SK-N-SH (cell line): ENCODE results near the gene OR10V1. TPM values are rescaled to one million over a fixed set of nuclear protein-coding genes. Genes with fewer than 3 reads are reported as not detected.

Experiments
- CTCF ChIA-PET: fragments of 300-600, 350-600 bp; formaldehyde crosslinking; extraction: SDS; loops from one replicate; lab custom pipeline; 2021; lab: Yijun Ruan, JAX
- POLR2A ChIA-PET: fragments of 350-600 bp; sonication (Branson Sonifier 250); formaldehyde crosslinking; extraction: SDS; loops from one replicate; lab custom pipeline; 2020; ENCODE audit warnings: antibody characterized with exemption, inconsistent platforms; lab: Yijun Ruan, JAX
- DNase-seq: peaks from one replicate; pipeline ENCODE4 v3.0.0; 2012
- H2AFZ ChIP-seq: fragments of 200-600 bp; sonication (generic); 2 replicates; pipeline ENCODE4 v1.8.1; 2016; ENCODE audit warnings: antibody characterized with exemption, mild to moderate bottlenecking, low read depth
- H3F3A ChIP-seq: fragments of 200-600 bp; sonication (generic); replicated peaks from 2 replicates; pipeline ENCODE3; 2016; ENCODE audit warnings: antibody characterized with exemption, mild to moderate bottlenecking; ENCODE audit not compliant: insufficient read depth
- H3K27ac ChIP-seq, 2 experiments: fragments of 200-500 bp in 1 of 2; fragments of 200-600 bp in 1 of 2; sonication (Bioruptor generic) in 1 of 2; sonication (generic), shearing (Covaris generic) in 1 of 2; 2 replicates each; pipeline versions ENCODE4 v1.5.1 to v1.6.1; 2014 to 2016; ENCODE audit warnings: low read depth in 2 of 2, inconsistent platforms in 1 of 2, low read length in 1 of 2, mild to moderate bottlenecking in 1 of 2, mixed read lengths in 1 of 2
- H3K27me3 ChIP-seq: fragments of 200-600 bp; sonication (generic), shearing (Covaris generic); 2 replicates; pipeline ENCODE4 v1.6.1; 2016; ENCODE audit warnings: mixed run types; ENCODE audit not compliant: insufficient read depth
- H3K36me3 ChIP-seq, 2 experiments: fragments of 200-500 bp in 1 of 2; fragments of 200-600 bp in 1 of 2; sonication (Bioruptor generic) in 1 of 2; sonication (generic) in 1 of 2; replicated peaks in 1 of 2; 2 replicates each; pipeline versions ENCODE3 to v1.5.1; 2014 to 2016; ENCODE audit warnings: low read length in 1 of 2, mild to moderate bottlenecking in 1 of 2; ENCODE audit not compliant: insufficient read depth in 2 of 2, control insufficient read depth in 1 of 2
- H3K4me1 ChIP-seq, 2 experiments: fragments of 200-500 bp in 1 of 2; fragments of 200-600 bp in 1 of 2; sonication (Bioruptor generic) in 1 of 2; sonication (generic), shearing (Covaris generic) in 1 of 2; 2 replicates each; pipeline versions ENCODE4 v1.5.1 to v1.6.1; 2014 to 2016; ENCODE audit warnings: low read depth in 1 of 2, low read length in 1 of 2, mixed run types in 1 of 2; ENCODE audit not compliant: insufficient read depth in 2 of 2, control insufficient read depth in 1 of 2
- H3K4me2 ChIP-seq: fragments of 200-600 bp; sonication (generic), shearing (Covaris generic); 2 replicates; pipeline ENCODE4 v1.6.1; 2017; ENCODE audit warnings: mixed run types
- H3K4me3 ChIP-seq, 2 experiments: fragments of 200-500 bp in 1 of 2; fragments of 200-600 bp in 1 of 2; sonication (Bioruptor generic) in 1 of 2; sonication (generic), shearing (Covaris generic) in 1 of 2; 2 replicates each; pipeline versions ENCODE4 v1.5.1 to v1.8.1; 2014 to 2016; ENCODE audit warnings: low read depth in 2 of 2, inconsistent platforms in 1 of 2, low read length in 1 of 2, mild to moderate bottlenecking in 1 of 2, mixed read lengths in 1 of 2, moderate library complexity in 1 of 2
- H3K79me2 ChIP-seq: fragments of 200-600 bp; sonication (generic); 2 replicates; pipeline ENCODE4 v1.8.1; 2017; ENCODE audit warnings: mild to moderate bottlenecking; ENCODE audit not compliant: insufficient read depth
- H3K9ac ChIP-seq: fragments of 200-600 bp; sonication (generic); 2 replicates; pipeline ENCODE4 v1.6.1; 2017; ENCODE audit warnings: mixed run types
- H3K9me2 ChIP-seq: fragments of 200-600 bp; sonication (generic); 2 replicates; pipeline ENCODE4 v1.6.1; 2017; ENCODE audit warnings: mixed run types
- H3K9me3 ChIP-seq: fragments of 200-600 bp; sonication (generic); 2 replicates; pipeline ENCODE4 v1.6.1; 2017; ENCODE audit warnings: mixed run types, mild to moderate bottlenecking, moderate library complexity
- H4K20me1 ChIP-seq: fragments of 200-600 bp; sonication (generic); 2 replicates; pipeline ENCODE4 v1.6.1; 2017; ENCODE audit warnings: mild to moderate bottlenecking, mixed run types; ENCODE audit not compliant: insufficient read depth
- ELF1 ChIP-seq: IDR thresholded peaks from 2 replicates; pipeline ENCODE4 v1.4.0; 2012
- EP300 ChIP-seq, 2 experiments: IDR thresholded peaks; 2 replicates each; pipeline versions ENCODE4 v1.4.0 to v1.6.1; 2012; ENCODE audit warnings: borderline replicate concordance in 1 of 2, low read depth in 1 of 2, low read length in 1 of 2
- FOSL2 ChIP-seq: IDR thresholded peaks from 2 replicates; pipeline ENCODE4 v1.4.0; 2012; ENCODE audit warnings: low read depth, mild to moderate bottlenecking, moderate library complexity, borderline replicate concordance
- FOXJ3 ChIP-seq: sonication (generic); formaldehyde crosslinking; IDR thresholded peaks from 2 replicates; pipeline ENCODE4 v1.5.1; 2020; ENCODE audit warnings: mild to moderate bottlenecking, missing genetic modification reagents
- FOXM1 ChIP-seq: IDR thresholded peaks from 2 replicates; pipeline ENCODE4 v1.4.0; 2012; ENCODE audit warnings: low read depth, mild to moderate bottlenecking
- GABPA ChIP-seq: IDR thresholded peaks from 2 replicates; pipeline ENCODE4 v1.4.0; 2012; ENCODE audit warnings: low read depth, mild to moderate bottlenecking
- GATA2 ChIP-seq: sonication (generic); formaldehyde crosslinking; IDR thresholded peaks from 2 replicates; pipeline ENCODE4 v1.5.0; 2020; ENCODE audit warnings: mild to moderate bottlenecking, missing genetic modification reagents
- MXI1 ChIP-seq: IDR thresholded peaks from 2 replicates; pipeline ENCODE4 v1.6.1; 2012; ENCODE audit warnings: mild to moderate bottlenecking, low read depth, low read length, improper control_type of control experiment
- NFIC ChIP-seq: IDR thresholded peaks from 2 replicates; pipeline ENCODE4 v1.4.0; 2012; ENCODE audit warnings: borderline replicate concordance
- NRF1 ChIP-seq: IDR thresholded peaks from 2 replicates; pipeline ENCODE4 v1.6.1; 2012; ENCODE audit warnings: low read depth, mild to moderate bottlenecking, low read length
- POLR2AphosphoS5 ChIP-seq: IDR thresholded peaks from 2 replicates; pipeline ENCODE4 v1.6.1; 2012; ENCODE audit warnings: low read depth, low read length
- RXRA ChIP-seq: IDR thresholded peaks from 2 replicates; pipeline ENCODE4 v1.4.0; 2012; ENCODE audit warnings: low read depth, mild to moderate bottlenecking, borderline replicate concordance
- TCF12 ChIP-seq: IDR thresholded peaks from 2 replicates; pipeline ENCODE4 v1.4.0; 2012
- TEAD4 ChIP-seq: IDR thresholded peaks from 2 replicates; pipeline ENCODE4 v1.4.0; 2012; ENCODE audit warnings: mild to moderate bottlenecking, borderline replicate concordance; ENCODE audit not compliant: insufficient read depth
- YY1 ChIP-seq: IDR thresholded peaks from 2 replicates; pipeline ENCODE4 v1.4.0; 2012; ENCODE audit warnings: low read depth, mild to moderate bottlenecking
- WGBS: methylation state at CpG from one replicate; pipeline ENCODE4 v1.1.6; 2017; ENCODE audit warnings: low lambda C conversion rate; 5-methylcytosine and 5-hydroxymethylcytosine counted together
- polyA plus RNA-seq, 3 experiments: library from polyadenylated mRNA; depleted of rRNA; stranded (reverse); fragments of >200 nt; gene quantifications; 2 replicates each; pipeline ENCODE4 v1.2.3, GENCODE V29; 2012
- TF ChIP-seq, protein P1 (sequence below): IDR thresholded peaks from 2 replicates; pipeline ENCODE4 v1.6.1; 2012; ENCODE audit warnings: mild to moderate bottlenecking, low read depth, low read length, moderate library complexity
- TF ChIP-seq, protein P2 (sequence below): IDR thresholded peaks from 2 replicates; pipeline ENCODE4 v1.4.0; 2012; ENCODE audit warnings: low read depth, borderline replicate concordance
- TF ChIP-seq, protein P3 (sequence below): IDR thresholded peaks from 2 replicates; pipeline ENCODE4 v1.4.0; 2012; ENCODE audit warnings: low read depth
- TF ChIP-seq, protein P4 (sequence below): IDR thresholded peaks from 2 replicates; pipeline ENCODE4 v1.4.0; 2012; ENCODE audit warnings: low read depth, borderline replicate concordance
- TF ChIP-seq, protein P5 (sequence below): fragments of 150-350 bp; IDR thresholded peaks from 2 replicates; pipeline ENCODE4 v1.6.1; 2017; ENCODE audit warnings: antibody characterized with exemption, low read length, low read depth, borderline replicate concordance
- TF ChIP-seq, protein P6 (sequence below): fragments of 200-600 bp; sonication (generic); IDR thresholded peaks from 2 replicates; pipeline ENCODE4 v1.6.1; 2017; ENCODE audit warnings: antibody characterized with exemption, mild to moderate bottlenecking, moderate library complexity

OR10V1 gene
- polyA plus RNA-seq, 1 of the 3 experiments (the other 2 are of a cell fraction) = not detected

DNA sequence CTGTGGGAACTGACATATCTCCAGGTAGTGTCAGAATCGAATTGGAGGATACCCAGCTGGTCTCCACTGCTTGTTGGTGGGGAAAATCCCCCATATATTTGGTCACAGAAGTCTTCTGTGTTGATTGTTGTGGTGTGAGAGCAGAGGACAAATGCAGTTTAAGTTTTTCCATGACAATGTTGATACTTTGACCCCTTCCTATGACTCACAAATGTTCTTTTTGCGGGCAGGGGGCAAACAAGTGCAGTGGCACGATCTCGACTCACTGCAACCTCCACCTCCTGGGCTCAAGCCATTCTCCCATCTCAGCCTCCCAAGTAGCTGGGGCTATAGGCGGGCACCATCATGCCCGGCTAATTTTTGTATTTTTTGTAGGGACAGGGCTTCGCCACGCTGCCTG lies 37.4 kb downstream of the OR10V1 start (continued):
- TF ChIP-seq, protein P1, sequence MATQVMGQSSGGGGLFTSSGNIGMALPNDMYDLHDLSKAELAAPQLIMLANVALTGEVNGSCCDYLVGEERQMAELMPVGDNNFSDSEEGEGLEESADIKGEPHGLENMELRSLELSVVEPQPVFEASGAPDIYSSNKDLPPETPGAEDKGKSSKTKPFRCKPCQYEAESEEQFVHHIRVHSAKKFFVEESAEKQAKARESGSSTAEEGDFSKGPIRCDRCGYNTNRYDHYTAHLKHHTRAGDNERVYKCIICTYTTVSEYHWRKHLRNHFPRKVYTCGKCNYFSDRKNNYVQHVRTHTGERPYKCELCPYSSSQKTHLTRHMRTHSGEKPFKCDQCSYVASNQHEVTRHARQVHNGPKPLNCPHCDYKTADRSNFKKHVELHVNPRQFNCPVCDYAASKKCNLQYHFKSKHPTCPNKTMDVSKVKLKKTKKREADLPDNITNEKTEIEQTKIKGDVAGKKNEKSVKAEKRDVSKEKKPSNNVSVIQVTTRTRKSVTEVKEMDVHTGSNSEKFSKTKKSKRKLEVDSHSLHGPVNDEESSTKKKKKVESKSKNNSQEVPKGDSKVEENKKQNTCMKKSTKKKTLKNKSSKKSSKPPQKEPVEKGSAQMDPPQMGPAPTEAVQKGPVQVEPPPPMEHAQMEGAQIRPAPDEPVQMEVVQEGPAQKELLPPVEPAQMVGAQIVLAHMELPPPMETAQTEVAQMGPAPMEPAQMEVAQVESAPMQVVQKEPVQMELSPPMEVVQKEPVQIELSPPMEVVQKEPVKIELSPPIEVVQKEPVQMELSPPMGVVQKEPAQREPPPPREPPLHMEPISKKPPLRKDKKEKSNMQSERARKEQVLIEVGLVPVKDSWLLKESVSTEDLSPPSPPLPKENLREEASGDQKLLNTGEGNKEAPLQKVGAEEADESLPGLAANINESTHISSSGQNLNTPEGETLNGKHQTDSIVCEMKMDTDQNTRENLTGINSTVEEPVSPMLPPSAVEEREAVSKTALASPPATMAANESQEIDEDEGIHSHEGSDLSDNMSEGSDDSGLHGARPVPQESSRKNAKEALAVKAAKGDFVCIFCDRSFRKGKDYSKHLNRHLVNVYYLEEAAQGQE = no peak
- TF ChIP-seq TCF12 = no peak
- no peak for TF ChIP-seq GATA2 (CRISPR knock-in tag)
- TF ChIP-seq FOSL2 = no peak

DNA sequence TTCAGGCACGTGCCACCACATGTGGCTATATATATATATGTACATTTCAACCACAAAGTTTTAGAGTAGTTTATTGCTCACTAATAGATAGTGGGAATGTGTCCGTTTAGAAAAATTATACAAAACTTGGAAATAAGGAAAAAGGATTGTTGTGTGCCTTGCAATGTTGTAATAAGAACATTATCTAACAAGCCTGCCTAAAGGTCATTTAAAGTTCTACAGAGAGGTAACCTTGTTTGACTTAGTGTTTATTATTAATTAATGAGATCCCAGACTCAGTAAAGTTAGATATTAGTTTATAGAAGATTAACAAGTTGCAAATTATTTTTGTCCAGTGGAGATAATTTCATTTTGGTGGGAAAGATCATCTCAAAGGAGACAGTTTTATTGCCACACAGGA lies 39.4 kb downstream of the OR10V1 start:
- DNase-seq = no peak
- Histone ChIP-seq H3K27ac (no peak overlapping the region), H3K4me3 (no peak overlapping the region), H3K79me2 (no peaks in the 10 kb centered on the region), H3K36me3 (no peaks in the 10 kb centered on the region), H3K9me3 (no peaks in the 10 kb centered on the region), H3K9ac (no peak overlapping the region), H3K4me1 (peaks cover 6 to 9% of the 10 kb centered on the region in 2 experiments; a peak in 1 of 4 replicates), H3K27me3 (no peaks in the 10 kb centered on the region), H2AFZ (no peak overlapping the region), H3K4me2 (no peak overlapping the region), H4K20me1 (no peaks in the 10 kb centered on the region), H3F3A (no peaks in the 10 kb centered on the region), H3K9me2 (no peaks in the 10 kb centered on the region)
- ChIA-PET POLR2A (no interaction called here), CTCF (interaction anchor here (1.2 kb wide), 1 partner anchor 503 kb away, joined by 3 read pairs; no protein-coding TSS in a partner anchor)
- TF ChIP-seq FOXM1 = no peak
- no peak for TF ChIP-seq YY1
- no peak for TF ChIP-seq NFIC
- TF ChIP-seq EP300 (IDR thresholded peaks at IDR 0.05; ENCODE audit: borderline replicate concordance in 1 of 2, low read depth in 1 of 2, low read length in 1 of 2) = no peak
- TF ChIP-seq TCF12 = no peak
- TF ChIP-seq, protein P2, sequence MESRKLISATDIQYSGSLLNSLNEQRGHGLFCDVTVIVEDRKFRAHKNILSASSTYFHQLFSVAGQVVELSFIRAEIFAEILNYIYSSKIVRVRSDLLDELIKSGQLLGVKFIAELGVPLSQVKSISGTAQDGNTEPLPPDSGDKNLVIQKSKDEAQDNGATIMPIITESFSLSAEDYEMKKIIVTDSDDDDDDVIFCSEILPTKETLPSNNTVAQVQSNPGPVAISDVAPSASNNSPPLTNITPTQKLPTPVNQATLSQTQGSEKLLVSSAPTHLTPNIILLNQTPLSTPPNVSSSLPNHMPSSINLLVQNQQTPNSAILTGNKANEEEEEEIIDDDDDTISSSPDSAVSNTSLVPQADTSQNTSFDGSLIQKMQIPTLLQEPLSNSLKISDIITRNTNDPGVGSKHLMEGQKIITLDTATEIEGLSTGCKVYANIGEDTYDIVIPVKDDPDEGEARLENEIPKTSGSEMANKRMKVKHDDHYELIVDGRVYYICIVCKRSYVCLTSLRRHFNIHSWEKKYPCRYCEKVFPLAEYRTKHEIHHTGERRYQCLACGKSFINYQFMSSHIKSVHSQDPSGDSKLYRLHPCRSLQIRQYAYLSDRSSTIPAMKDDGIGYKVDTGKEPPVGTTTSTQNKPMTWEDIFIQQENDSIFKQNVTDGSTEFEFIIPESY = no peak
- TF ChIP-seq NRF1 = no peak
- no peak for TF ChIP-seq RXRA
- TF ChIP-seq, protein P3, sequence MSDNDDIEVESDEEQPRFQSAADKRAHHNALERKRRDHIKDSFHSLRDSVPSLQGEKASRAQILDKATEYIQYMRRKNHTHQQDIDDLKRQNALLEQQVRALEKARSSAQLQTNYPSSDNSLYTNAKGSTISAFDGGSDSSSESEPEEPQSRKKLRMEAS = no peak
- TF ChIP-seq, protein P4, sequence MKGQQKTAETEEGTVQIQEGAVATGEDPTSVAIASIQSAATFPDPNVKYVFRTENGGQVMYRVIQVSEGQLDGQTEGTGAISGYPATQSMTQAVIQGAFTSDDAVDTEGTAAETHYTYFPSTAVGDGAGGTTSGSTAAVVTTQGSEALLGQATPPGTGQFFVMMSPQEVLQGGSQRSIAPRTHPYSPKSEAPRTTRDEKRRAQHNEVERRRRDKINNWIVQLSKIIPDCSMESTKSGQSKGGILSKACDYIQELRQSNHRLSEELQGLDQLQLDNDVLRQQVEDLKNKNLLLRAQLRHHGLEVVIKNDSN = no peak
- no peak for TF ChIP-seq TEAD4
- no peak for TF ChIP-seq ELF1
- no peak for TF ChIP-seq MXI1
- no peak for TF ChIP-seq FOXJ3 (CRISPR knock-in tag)
- TF ChIP-seq GABPA = no peak
- TF ChIP-seq, protein P5, sequence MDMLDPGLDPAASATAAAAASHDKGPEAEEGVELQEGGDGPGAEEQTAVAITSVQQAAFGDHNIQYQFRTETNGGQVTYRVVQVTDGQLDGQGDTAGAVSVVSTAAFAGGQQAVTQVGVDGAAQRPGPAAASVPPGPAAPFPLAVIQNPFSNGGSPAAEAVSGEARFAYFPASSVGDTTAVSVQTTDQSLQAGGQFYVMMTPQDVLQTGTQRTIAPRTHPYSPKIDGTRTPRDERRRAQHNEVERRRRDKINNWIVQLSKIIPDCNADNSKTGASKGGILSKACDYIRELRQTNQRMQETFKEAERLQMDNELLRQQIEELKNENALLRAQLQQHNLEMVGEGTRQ = no peak
- TF ChIP-seq, protein P6, sequence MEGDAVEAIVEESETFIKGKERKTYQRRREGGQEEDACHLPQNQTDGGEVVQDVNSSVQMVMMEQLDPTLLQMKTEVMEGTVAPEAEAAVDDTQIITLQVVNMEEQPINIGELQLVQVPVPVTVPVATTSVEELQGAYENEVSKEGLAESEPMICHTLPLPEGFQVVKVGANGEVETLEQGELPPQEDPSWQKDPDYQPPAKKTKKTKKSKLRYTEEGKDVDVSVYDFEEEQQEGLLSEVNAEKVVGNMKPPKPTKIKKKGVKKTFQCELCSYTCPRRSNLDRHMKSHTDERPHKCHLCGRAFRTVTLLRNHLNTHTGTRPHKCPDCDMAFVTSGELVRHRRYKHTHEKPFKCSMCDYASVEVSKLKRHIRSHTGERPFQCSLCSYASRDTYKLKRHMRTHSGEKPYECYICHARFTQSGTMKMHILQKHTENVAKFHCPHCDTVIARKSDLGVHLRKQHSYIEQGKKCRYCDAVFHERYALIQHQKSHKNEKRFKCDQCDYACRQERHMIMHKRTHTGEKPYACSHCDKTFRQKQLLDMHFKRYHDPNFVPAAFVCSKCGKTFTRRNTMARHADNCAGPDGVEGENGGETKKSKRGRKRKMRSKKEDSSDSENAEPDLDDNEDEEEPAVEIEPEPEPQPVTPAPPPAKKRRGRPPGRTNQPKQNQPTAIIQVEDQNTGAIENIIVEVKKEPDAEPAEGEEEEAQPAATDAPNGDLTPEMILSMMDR = no peak
- TF ChIP-seq POLR2AphosphoS5 = no peak
- 20% methylated on average over 2 of the region's 2 CpGs for WGBS
